GM18517 (cell line): ENCODE results near the gene NKX1-1.

Experiments used
- ATAC-seq: cut with Tn5 transposase; IDR thresholded peaks from one replicate; pipeline ENCODE4 v1.9.1; 2021; ENCODE audit warnings: mild to moderate bottlenecking, moderate library complexity; ENCODE audit not compliant: unreplicated experiment

NKX1-1 gene

GRCh38 chr4:1417522-1418390 is 11.5 kb upstream of the NKX1-1 start:
- no peak for ATAC-seq

- ATAC-seq: no peak
Observed at GRCh38 chr4:1416948-1417260, 10.7 kb upstream of the NKX1-1 start.

- ATAC-seq: no peak
Observed at GRCh38 chr4:1416051-1416947, 10.1 kb upstream of the NKX1-1 start.

- ATAC-seq: no peak
Observed at GRCh38 chr4:1415681-1415981, 9.4 kb upstream of the NKX1-1 start.

GRCh38 chr4:1414831-1415680 is 8.8 kb upstream of the NKX1-1 start:
- no peak for ATAC-seq

GRCh38 chr4:1413687-1414479 is 7.6 kb upstream of the NKX1-1 start:
- ATAC-seq: no peak

GRCh38 chr4:1413204-1413663 is 7.0 kb upstream of the NKX1-1 start:
- no peak for ATAC-seq

GRCh38 chr4:1412376-1413203 is 6.3 kb upstream of the NKX1-1 start:
- ATAC-seq: no peak

- no peak for ATAC-seq
Observed at GRCh38 chr4:1411436-1412375, 5.5 kb upstream of the NKX1-1 start.

GRCh38 chr4:1410491-1411325 is 4.5 kb upstream of the NKX1-1 start:
- ATAC-seq: no peak

GRCh38 chr4:1409491-1410425 is 3.5 kb upstream of the NKX1-1 start:
- no peak for ATAC-seq

GRCh38 chr4:1409079-1409478 is 2.8 kb upstream of the NKX1-1 start:
- no peak for ATAC-seq

- ATAC-seq: no peak
Observed at GRCh38 chr4:1408418-1408817, 2.2 kb upstream of the NKX1-1 start.

- ATAC-seq: no peak
Observed at GRCh38 chr4:1407657-1408333, 1.6 kb upstream of the NKX1-1 start.

GRCh38 chr4:1406981-1407656 is 877 bp upstream of the NKX1-1 start:
- no peak for ATAC-seq
